ENCODE data around the gene MAN1C1.

DNA sequence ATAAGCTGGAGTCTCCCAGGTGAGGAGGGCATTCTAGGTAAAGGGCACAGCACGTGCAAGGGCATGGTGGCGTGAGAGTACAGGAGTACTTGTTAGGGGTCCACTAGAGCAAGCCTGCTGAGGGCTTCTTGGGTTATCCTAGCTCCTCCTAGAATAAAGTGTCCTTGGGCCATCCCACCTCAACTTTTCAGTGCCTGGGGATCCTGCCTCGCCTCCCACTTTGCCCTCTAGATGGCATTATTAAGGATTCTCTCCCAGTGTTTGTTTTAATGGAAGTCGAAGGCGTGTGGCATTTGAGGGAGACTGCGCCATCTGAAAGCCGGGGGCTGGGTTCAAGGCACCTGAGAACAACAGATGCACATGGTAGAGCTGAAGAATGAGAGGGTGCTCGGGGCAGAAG is 108.9 kb downstream of the MAN1C1 start:
- TF ChIP-seq, protein P1, sequence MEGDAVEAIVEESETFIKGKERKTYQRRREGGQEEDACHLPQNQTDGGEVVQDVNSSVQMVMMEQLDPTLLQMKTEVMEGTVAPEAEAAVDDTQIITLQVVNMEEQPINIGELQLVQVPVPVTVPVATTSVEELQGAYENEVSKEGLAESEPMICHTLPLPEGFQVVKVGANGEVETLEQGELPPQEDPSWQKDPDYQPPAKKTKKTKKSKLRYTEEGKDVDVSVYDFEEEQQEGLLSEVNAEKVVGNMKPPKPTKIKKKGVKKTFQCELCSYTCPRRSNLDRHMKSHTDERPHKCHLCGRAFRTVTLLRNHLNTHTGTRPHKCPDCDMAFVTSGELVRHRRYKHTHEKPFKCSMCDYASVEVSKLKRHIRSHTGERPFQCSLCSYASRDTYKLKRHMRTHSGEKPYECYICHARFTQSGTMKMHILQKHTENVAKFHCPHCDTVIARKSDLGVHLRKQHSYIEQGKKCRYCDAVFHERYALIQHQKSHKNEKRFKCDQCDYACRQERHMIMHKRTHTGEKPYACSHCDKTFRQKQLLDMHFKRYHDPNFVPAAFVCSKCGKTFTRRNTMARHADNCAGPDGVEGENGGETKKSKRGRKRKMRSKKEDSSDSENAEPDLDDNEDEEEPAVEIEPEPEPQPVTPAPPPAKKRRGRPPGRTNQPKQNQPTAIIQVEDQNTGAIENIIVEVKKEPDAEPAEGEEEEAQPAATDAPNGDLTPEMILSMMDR (IDR thresholded peaks at IDR 0.05; ENCODE audit: insufficient read depth, low read length, poor library complexity, severe bottlenecking): no peak
- no peak for TF ChIP-seq EZH2phosphoT487 (conservative IDR thresholded peaks at IDR 0.05; ENCODE audit: low read length)
